Esophagus muscularis mucosa (tissue), 4 donors: ENCODE results near the gene DNAJA1.

Experiments used
- EP300 ChIP-seq: sonication (generic); formaldehyde crosslinking; IDR thresholded peaks from one replicate; pipeline ENCODE4 v1.6.1; 2017; ENCODE audit warnings: antibody characterized with exemption
- POLR2A ChIP-seq: fragments of 450-650 bp; IDR thresholded peaks from one replicate; pipeline ENCODE4 v1.6.1; 2017; ENCODE audit warnings: antibody characterized with exemption, moderate library complexity, mild to moderate bottlenecking, low read depth
- POLR2AphosphoS5 ChIP-seq, 2 donors: sonication (generic); formaldehyde crosslinking; IDR thresholded peaks; one replicate each; pipeline ENCODE4 v1.6.1; 2017; ENCODE audit warnings: antibody characterized with exemption in 2 of 2
- TF ChIP-seq, protein P1 (sequence below), 3 experiments: fragments of 200-600 bp in 2 of 3; fragments of 450-650 bp in 1 of 3; sonication (generic) in 2 of 3; IDR thresholded peaks; one replicate each; pipeline ENCODE4 v1.5.1; 2017 to 2019; ENCODE audit warnings: antibody characterized with exemption in 3 of 3, mild to moderate bottlenecking in 2 of 3, moderate library complexity in 1 of 3

DNA sequence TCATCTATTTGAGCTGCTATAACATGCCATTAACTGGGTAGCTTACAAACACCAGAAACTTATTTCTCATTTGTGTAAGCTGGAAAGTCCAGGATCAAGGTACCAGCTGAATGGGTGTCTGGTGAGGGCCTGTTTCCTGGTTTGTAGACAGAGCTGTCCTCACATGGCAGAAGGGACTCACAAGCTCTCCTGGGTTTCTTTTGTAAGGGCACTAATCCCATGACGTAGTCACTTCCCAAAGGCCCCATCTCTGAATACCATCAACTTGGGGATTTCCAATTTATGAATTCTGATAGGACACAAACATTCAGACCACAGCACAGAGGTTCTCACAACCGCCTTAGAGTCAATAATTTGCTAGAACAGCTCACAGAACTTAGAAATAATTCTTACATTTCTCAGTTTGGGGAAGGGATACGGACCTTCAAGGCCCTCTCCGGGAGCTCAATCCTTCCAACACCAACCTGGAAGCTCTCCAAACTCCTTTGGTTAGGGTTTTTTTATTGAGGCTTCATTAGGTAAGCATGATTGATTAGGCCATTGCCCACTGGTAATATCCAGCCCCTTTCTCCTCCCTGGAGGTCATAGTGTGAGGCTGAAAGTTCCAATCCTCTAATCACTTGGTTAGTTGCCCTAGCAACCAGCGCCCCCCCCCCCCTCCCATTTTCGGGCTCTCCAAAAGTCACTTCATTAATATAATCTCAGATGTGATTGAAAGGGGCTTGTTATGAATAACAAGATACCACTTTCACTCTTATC is 7.6 kb upstream of the DNAJA1 start:
- no peak for TF ChIP-seq POLR2A
- TF ChIP-seq, protein P1, sequence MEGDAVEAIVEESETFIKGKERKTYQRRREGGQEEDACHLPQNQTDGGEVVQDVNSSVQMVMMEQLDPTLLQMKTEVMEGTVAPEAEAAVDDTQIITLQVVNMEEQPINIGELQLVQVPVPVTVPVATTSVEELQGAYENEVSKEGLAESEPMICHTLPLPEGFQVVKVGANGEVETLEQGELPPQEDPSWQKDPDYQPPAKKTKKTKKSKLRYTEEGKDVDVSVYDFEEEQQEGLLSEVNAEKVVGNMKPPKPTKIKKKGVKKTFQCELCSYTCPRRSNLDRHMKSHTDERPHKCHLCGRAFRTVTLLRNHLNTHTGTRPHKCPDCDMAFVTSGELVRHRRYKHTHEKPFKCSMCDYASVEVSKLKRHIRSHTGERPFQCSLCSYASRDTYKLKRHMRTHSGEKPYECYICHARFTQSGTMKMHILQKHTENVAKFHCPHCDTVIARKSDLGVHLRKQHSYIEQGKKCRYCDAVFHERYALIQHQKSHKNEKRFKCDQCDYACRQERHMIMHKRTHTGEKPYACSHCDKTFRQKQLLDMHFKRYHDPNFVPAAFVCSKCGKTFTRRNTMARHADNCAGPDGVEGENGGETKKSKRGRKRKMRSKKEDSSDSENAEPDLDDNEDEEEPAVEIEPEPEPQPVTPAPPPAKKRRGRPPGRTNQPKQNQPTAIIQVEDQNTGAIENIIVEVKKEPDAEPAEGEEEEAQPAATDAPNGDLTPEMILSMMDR (IDR thresholded peaks at IDR 0.05), result no peak
- TF ChIP-seq POLR2AphosphoS5 (IDR thresholded peaks at IDR 0.05), result no peak
- TF ChIP-seq EP300, result no peak
